HG03354 (cell line): ENCODE measurements around the gene AHSG.

ENCODE experiments used
- ATAC-seq: cut with Tn5 transposase; IDR thresholded peaks from one replicate; pipeline ENCODE4 v1.9.1; 2021; ENCODE audit warnings: mild to moderate bottlenecking; ENCODE audit not compliant: unreplicated experiment, poor library complexity, severe bottlenecking

The AHSG gene

GRCh38 chr3:186636536-186636935 is 23.7 kb downstream of the AHSG start:
- no peak for ATAC-seq

- ATAC-seq, result no peak
Observed at GRCh38 chr3:186637686-186638085, 24.8 kb downstream of the AHSG start.

GRCh38 chr3:186638259-186638658 is 25.4 kb downstream of the AHSG start:
- ATAC-seq, result no peak

DNA sequence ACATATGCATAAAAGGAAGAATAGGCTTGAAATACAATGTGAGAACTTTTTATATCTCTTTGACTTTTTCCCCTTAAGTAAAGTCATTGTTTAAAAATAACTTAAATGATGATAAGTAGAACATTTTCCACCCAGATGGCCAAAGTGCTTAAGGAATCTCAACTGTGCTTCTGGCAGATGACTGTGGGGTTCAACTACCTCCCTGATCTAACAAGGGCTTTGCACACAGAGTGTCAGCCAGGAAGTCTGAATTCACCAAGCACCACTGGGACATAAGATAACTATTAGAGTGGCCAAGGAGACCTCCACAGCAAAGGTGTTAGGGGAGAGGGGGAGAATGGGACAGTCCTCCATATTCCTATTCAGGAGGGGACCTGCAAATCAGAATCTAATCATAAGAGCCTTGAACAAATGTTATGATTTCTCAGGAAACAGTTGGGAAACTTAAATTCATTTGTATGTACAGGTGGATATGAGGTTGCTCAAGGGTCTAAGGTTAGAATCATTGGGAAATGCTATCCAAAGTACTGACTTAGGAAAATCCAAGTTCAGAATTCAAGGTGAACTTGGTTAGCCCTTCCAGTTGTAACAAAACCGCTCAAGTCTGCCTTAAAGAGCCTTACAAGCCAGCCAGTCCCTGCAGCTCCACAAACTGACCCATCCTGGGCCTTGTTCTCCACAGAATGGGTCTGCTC is 27.1 kb downstream of the AHSG start, which contains the start of gene FETUB:
Gene FETUB (plus strand): TSS at position 622 of the 695 bp plus-strand sequence. CDS start 62 bp downstream, at position 684.
- no peak for ATAC-seq

DNA sequence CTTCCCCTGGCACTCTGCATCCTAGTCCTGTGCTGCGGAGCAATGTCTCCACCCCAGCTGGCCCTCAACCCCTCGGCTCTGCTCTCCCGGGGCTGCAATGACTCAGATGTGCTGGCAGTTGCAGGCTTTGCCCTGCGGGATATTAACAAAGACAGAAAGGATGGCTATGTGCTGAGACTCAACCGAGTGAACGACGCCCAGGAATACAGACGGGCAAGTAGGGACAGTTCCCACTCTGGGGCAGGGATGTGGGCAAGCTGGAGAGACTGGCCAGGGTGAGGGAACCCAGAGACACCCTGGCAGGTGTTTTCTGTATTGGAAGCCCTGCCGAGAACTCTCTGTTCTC is 27.6 kb downstream of the AHSG start:
- ATAC-seq, result no peak

- ATAC-seq, result no peak
Observed at GRCh38 chr3:186640929-186641328, 28.1 kb downstream of the AHSG start.

GRCh38 chr3:186642014-186642413 is 29.2 kb downstream of the AHSG start:
- no peak for ATAC-seq

GRCh38 chr3:186643493-186643892 is 30.6 kb downstream of the AHSG start:
- no peak for ATAC-seq

GRCh38 chr3:186644683-186645082 is 31.8 kb downstream of the AHSG start:
- ATAC-seq, result no peak

GRCh38 chr3:186646106-186646505 is 33.2 kb downstream of the AHSG start:
- ATAC-seq, result no peak

GRCh38 chr3:186646841-186647240 is 34.0 kb downstream of the AHSG start:
- ATAC-seq, result no peak

DNA sequence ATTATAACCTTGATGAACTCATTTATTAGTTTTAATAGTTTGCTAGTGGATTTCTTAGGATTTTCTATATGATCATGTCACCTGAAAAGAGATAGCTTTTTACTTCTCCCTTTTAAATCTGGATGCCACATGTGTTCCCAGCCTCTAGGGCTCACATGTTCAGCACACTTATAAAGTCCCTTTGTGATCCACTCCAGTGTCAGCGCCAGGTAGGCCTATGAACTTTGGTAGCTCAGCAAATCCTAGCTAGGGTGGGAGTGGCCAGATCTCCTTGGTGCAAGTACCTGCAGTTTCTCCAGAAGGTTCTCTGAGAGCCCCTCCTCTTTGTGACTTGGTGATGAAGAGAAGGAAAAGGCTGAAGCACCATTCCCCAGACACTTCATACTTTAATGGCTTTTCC is 36.0 kb downstream of the AHSG start:
- no peak for ATAC-seq

- no peak for ATAC-seq
Observed at GRCh38 chr3:186651678-186652215, 38.9 kb downstream of the AHSG start.

DNA sequence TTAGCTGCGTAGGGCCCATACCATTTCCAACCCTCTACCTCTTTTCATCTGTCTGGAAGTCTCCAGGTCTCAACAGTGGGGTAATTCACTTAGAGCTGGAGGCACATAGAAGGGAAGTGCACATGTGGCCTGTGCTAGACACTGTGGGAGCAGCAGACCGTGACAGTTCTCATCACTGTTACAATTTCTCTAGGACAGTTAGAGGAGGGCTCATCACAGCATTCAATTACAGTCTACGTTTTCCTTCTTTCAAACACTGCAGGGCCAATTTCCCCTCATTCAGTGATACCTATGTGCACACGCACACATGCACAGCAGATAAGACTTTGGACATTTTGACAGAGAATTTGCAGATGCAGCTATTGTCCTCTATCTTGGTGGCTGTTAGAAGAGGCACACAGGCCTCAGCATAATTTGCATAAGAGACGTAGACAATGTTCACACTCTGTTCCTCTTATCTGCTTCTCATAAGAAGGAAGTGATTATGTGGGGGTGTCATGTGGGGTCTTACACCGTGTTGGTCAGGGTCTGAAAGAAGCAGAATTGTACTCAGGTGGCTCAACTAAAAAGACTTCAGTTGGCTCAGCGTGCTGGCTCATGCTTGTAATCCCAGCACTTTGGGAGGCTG is 40.3 kb downstream of the AHSG start:
- peak; percentile 92 for ATAC-seq

- no peak for ATAC-seq
Observed at GRCh38 chr3:186653984-186654383, 41.1 kb downstream of the AHSG start.

GRCh38 chr3:186663361-186664118 is 50.7 kb downstream of the AHSG start:
- no peak for ATAC-seq

DNA sequence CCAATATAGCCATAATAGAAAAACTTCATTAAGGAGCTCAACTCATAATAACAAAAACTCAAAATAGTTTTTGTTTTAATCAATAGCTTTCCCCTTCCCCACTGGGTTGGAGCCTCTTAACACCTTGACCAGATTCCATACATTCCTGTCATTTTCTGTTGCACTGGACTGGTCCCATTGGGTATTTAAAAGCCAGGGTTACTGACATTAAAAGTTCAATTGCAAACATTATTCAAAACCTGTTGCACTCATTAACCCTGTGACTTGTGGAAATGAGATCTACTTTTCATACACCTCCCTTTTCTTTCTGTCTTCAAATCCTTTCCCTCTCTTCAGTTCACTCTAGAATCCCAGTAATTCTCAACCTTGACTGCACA is 51.2 kb downstream of the AHSG start:
- no peak for ATAC-seq

DNA sequence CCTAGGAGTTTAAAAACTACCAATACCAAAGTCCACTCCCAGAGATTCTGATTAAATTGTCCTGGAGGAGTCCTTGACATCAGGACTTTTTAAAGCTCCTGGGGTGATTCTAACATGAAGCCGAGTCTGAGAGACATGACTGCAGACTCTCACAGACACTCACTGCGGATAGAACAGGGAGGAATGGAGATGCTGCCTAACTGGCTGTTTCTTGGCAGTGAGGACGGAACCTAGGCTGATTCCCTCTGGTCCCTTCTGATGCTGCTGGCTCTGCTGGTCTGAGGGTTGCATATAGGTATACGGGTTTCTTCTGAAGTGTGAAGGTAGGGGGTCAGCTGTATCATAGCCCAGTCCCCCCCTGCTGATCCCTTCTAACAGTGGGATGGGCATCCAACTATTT is 51.6 kb downstream of the AHSG start:
- no peak for ATAC-seq

GRCh38 chr3:186665625-186666188 is 52.8 kb downstream of the AHSG start, which contains the start of gene HRG:
HRG (plus strand) TSS chr3:186666014; CDS start chr3:186666032, 18 bp downstream.
- no peak for ATAC-seq

- ATAC-seq, result no peak
Observed at GRCh38 chr3:186668426-186668825, 55.6 kb downstream of the AHSG start.
